Measurements from ENCODE around the gene NID1.

GRCh38 chr1:236007781-236008180 is 57.1 kb downstream of the NID1 start:
- TF ChIP-seq CTCF (conservative IDR thresholded peaks at IDR 0.05; ENCODE audit: low read depth, low read length) (no peak), POLR2A (IDR thresholded peaks at IDR 0.05; ENCODE audit: low read depth, low read length) (no peak)
